GM23248 (cell line): Measurements from ENCODE around the gene NPBWR2. TPM values are rescaled to one million over a fixed set of nuclear protein-coding genes. Genes with fewer than 3 reads are reported as not detected.

Experiments
- DNase-seq: peaks from one replicate; pipeline ENCODE4 v3.0.0-alpha.2; 2015
- H2AFZ ChIP-seq: fragments of 200-600 bp; sonication (generic); 2 replicates; pipeline ENCODE4 v1.6.1; 2016; ENCODE audit warnings: antibody characterized with exemption
- H3F3A ChIP-seq: fragments of 200-600 bp; sonication (generic); 2 replicates; pipeline ENCODE4 v1.6.1; 2016; ENCODE audit warnings: mild to moderate bottlenecking, antibody characterized with exemption, mixed run types; ENCODE audit not compliant: insufficient read depth
- H3K27ac ChIP-seq: fragments of 200-600 bp; sonication (generic); 2 replicates; pipeline ENCODE4 v1.5.1; 2016; ENCODE audit warnings: mild to moderate bottlenecking
- H3K27me3 ChIP-seq: fragments of 200-600 bp; sonication (generic); replicated peaks from 2 replicates; pipeline ENCODE4 v1.6.1; 2016; ENCODE audit warnings: mild to moderate bottlenecking; ENCODE audit not compliant: insufficient read depth
- H3K36me3 ChIP-seq: fragments of 200-600 bp; sonication (generic); 2 replicates; pipeline ENCODE4 v1.6.1; 2016; ENCODE audit warnings: low read depth, mild to moderate bottlenecking
- H3K4me1 ChIP-seq: fragments of 200-600 bp; sonication (generic); 2 replicates; pipeline ENCODE4 v1.6.1; 2016; ENCODE audit warnings: mild to moderate bottlenecking; ENCODE audit not compliant: insufficient read depth
- H3K4me2 ChIP-seq: fragments of 200-600 bp; sonication (generic); one replicate; pipeline ENCODE4 v1.6.1; 2016; ENCODE audit warnings: mild to moderate bottlenecking; ENCODE audit not compliant: unreplicated experiment
- H3K4me3 ChIP-seq: fragments of 200-600 bp; sonication (generic); 2 replicates; pipeline ENCODE4 v1.5.1; 2016; ENCODE audit warnings: mild to moderate bottlenecking
- H3K79me2 ChIP-seq: fragments of 200-600 bp; sonication (generic); 2 replicates; pipeline ENCODE4 v1.6.1; 2016; ENCODE audit warnings: mild to moderate bottlenecking; ENCODE audit not compliant: insufficient read depth
- H3K9ac ChIP-seq: fragments of 200-600 bp; sonication (generic); 2 replicates; pipeline ENCODE4 v1.6.1; 2016; ENCODE audit warnings: mild to moderate bottlenecking
- H3K9me2 ChIP-seq: fragments of 200-600 bp; sonication (generic); 2 replicates; pipeline ENCODE4 v1.6.1; 2016; ENCODE audit warnings: mixed run types, mild to moderate bottlenecking, moderate library complexity; ENCODE audit not compliant: insufficient read depth
- H3K9me3 ChIP-seq: fragments of 200-600 bp; sonication (generic); one replicate; pipeline ENCODE4 v1.6.1; 2017; ENCODE audit warnings: low read depth
- H4K20me1 ChIP-seq: fragments of 200-600 bp; sonication (generic); 2 replicates; pipeline ENCODE4 v1.6.0; 2016; ENCODE audit not compliant: insufficient read depth
- EZH2 ChIP-seq: fragments of 200-600 bp; sonication (generic); IDR thresholded peaks from 2 replicates; pipeline ENCODE4 v1.6.1; 2018; ENCODE audit warnings: antibody characterized with exemption, mild to moderate bottlenecking; ENCODE audit not compliant: insufficient read depth, poor library complexity, severe bottlenecking
- EZH2phosphoT487 ChIP-seq: fragments of 200-600 bp; sonication (generic); IDR thresholded peaks from 2 replicates; pipeline ENCODE4 v1.6.1; 2018; ENCODE audit warnings: antibody characterized with exemption, moderate library complexity, mild to moderate bottlenecking, low read depth; ENCODE audit not compliant: insufficient read depth
- WGBS, 2 experiments: methylation state at CpG; one replicate each; pipeline ENCODE4 v1.1.6; 2015 to 2017; ENCODE audit warnings: low lambda C conversion rate in 2 of 2, low coverage in 1 of 2; ENCODE audit errors: missing lambda C conversion rate in 2 of 2; 5-methylcytosine and 5-hydroxymethylcytosine counted together
- in situ Hi-C: fragments of 300-500 bp; cut with MboI; formaldehyde crosslinking; loops from 2 replicates; pipeline ENCODE4 v1.15.0; 2020
- polyA plus RNA-seq: library from polyadenylated mRNA; unstranded; fragments of >200 nt; fragmentation: Nextera tagmentation; extraction: Ambion mirVana; gene quantifications from 2 replicates; pipeline ENCODE4 v1.2.1, GENCODE V29; 2016
- total RNA-seq: library from RNA; depleted of rRNA; stranded (reverse); fragments of >200 nt; shearing (Covaris generic); gene quantifications from 2 replicates; pipeline ENCODE4 v1.2.3, GENCODE V29; 2014

NPBWR2 gene
- total and polyA plus RNA-seq, 2 experiments from 2014 or later, result not detected

GRCh38 chr20:64151633-64152530 lies 44.5 kb upstream of the NPBWR2 start:
- no peaks in the 10 kb centered on the region for H3K9me2 ChIP-seq
- 49 to 52% methylated on average over 24 of the region's 24 CpGs for WGBS, 2 experiments
- no peak overlapping the region for H3K27ac ChIP-seq
- H2AFZ ChIP-seq, result no peak overlapping the region
- H3K79me2 ChIP-seq, result no peaks in the 10 kb centered on the region
- in situ Hi-C loops, result no loop called here
- TF ChIP-seq EZH2phosphoT487 (no peak), EZH2 (no peak)
- no peak overlapping the region for H3K9ac ChIP-seq
- H3K4me3 ChIP-seq, result no peak overlapping the region
- H3K36me3 ChIP-seq, result no peaks in the 10 kb centered on the region
- no peaks in the 10 kb centered on the region for H4K20me1 ChIP-seq
- H3K27me3 ChIP-seq, result no peaks in the 10 kb centered on the region
- no peaks in the 10 kb centered on the region for H3K9me3 ChIP-seq
- DNase-seq, result no peak
- H3K4me1 ChIP-seq, result no peaks in the 10 kb centered on the region
- no peaks in the 10 kb centered on the region for H3F3A ChIP-seq
- no peak overlapping the region for H3K4me2 ChIP-seq

GRCh38 chr20:64150756-64151632 lies 43.6 kb upstream of the NPBWR2 start:
- in situ Hi-C loops, result no loop called here
- no peaks in the 10 kb centered on the region for H3K9me3 ChIP-seq
- no peak overlapping the region for H3K9ac ChIP-seq
- no peaks in the 10 kb centered on the region for H3K4me1 ChIP-seq
- H3K9me2 ChIP-seq, result no peaks in the 10 kb centered on the region
- DNase-seq, result no peak
- TF ChIP-seq EZH2 (no peak), EZH2phosphoT487 (no peak)
- H2AFZ ChIP-seq, result no peak overlapping the region
- no peaks in the 10 kb centered on the region for H4K20me1 ChIP-seq
- no peaks in the 10 kb centered on the region for H3K79me2 ChIP-seq
- H3K4me2 ChIP-seq, result no peak overlapping the region
- H3K36me3 ChIP-seq, result no peaks in the 10 kb centered on the region
- H3K4me3 ChIP-seq, result no peak overlapping the region
- H3K27ac ChIP-seq, result no peak overlapping the region
- H3F3A ChIP-seq, result no peaks in the 10 kb centered on the region
- no peaks in the 10 kb centered on the region for H3K27me3 ChIP-seq
- 52 to 55% methylated on average over 13 of the region's 13 CpGs for WGBS, 2 experiments

GRCh38 chr20:64149809-64150560 lies 42.6 kb upstream of the NPBWR2 start:
- H3K4me1 ChIP-seq, result no peaks in the 10 kb centered on the region
- DNase-seq, result no peak
- no peaks in the 10 kb centered on the region for H3K36me3 ChIP-seq
- no peaks in the 10 kb centered on the region for H3K9me2 ChIP-seq
- no peak overlapping the region for H3K27ac ChIP-seq
- 78 to 83% methylated on average over 26 of the region's 26 CpGs for WGBS, 2 experiments
- H3K27me3 ChIP-seq, result no peaks in the 10 kb centered on the region
- no peaks in the 10 kb centered on the region for H3K79me2 ChIP-seq
- TF ChIP-seq EZH2 (no peak), EZH2phosphoT487 (no peak)
- no peak overlapping the region for H3K4me2 ChIP-seq
- no peak overlapping the region for H2AFZ ChIP-seq
- no peaks in the 10 kb centered on the region for H3F3A ChIP-seq
- no peaks in the 10 kb centered on the region for H4K20me1 ChIP-seq
- in situ Hi-C loops, result no loop called here
- no peaks in the 10 kb centered on the region for H3K9me3 ChIP-seq
- no peak overlapping the region for H3K9ac ChIP-seq
- no peak overlapping the region for H3K4me3 ChIP-seq

GRCh38 chr20:64149141-64149540 lies 41.8 kb upstream of the NPBWR2 start:
- Histone ChIP-seq H3F3A (no peaks in the 10 kb centered on the region), H3K9ac (no peak overlapping the region), H3K36me3 (no peaks in the 10 kb centered on the region), H3K27me3 (no peaks in the 10 kb centered on the region), H3K9me2 (no peaks in the 10 kb centered on the region), H3K9me3 (no peaks in the 10 kb centered on the region), H3K4me3 (no peak overlapping the region), H3K4me2 (no peak overlapping the region), H3K27ac (no peak overlapping the region), H3K79me2 (no peaks in the 10 kb centered on the region), H2AFZ (no peak overlapping the region), H4K20me1 (no peaks in the 10 kb centered on the region), H3K4me1 (no peaks in the 10 kb centered on the region)
- no peak for TF ChIP-seq EZH2
- no peak for TF ChIP-seq EZH2phosphoT487
- no peak for DNase-seq
- in situ Hi-C loops, result no loop called here
- WGBS, 2 experiments, result 59 to 64% methylated on average over 6 to 7 of the region's 7 CpGs
